Measurements from ENCODE around the gene RCOR1.
A peak's percentile ranks its signal among the peaks of the same experiment; 100 is the strongest.
"Not testable (repeated sequence)": the region's sequence is repeated elsewhere in the genome, so short reads cannot be mapped to it uniquely, and the experiment has no call there.

Gene RCOR1

GRCh38 chr14:102592763-102593060 is 263 bp downstream of the RCOR1 start:
- no peak for DNase-seq (ENCODE audit: low read depth, low spot score)

- peak; percentile 46 for DNase-seq (ENCODE audit: low read depth, low spot score)
Measured at GRCh38 chr14:102593061-102593824, 794 bp downstream of the RCOR1 start.

GRCh38 chr14:102593825-102594137 is 1.3 kb downstream of the RCOR1 start:
- DNase-seq (ENCODE audit: low read depth, low spot score) = no peak

GRCh38 chr14:102594514-102595175 is 2.2 kb downstream of the RCOR1 start:
- DNase-seq (ENCODE audit: low read depth, low spot score) = peak; percentile 46

GRCh38 chr14:102601378-102601925 is 9.0 kb downstream of the RCOR1 start:
- DNase-seq (ENCODE audit: low read depth, low spot score) = no peak

GRCh38 chr14:102602421-102603292 is 10.2 kb downstream of the RCOR1 start:
- no peak for DNase-seq (ENCODE audit: low read depth, low spot score)

GRCh38 chr14:102603293-102603907 is 11.0 kb downstream of the RCOR1 start:
- DNase-seq (ENCODE audit: low read depth, low spot score) = no peak

- DNase-seq (ENCODE audit: low read depth, low spot score) = no peak
Measured at GRCh38 chr14:102604183-102604582, 11.7 kb downstream of the RCOR1 start.

GRCh38 chr14:102605029-102605428 is 12.6 kb downstream of the RCOR1 start:
- peak; percentile 46 for DNase-seq (ENCODE audit: low read depth, low spot score)

- DNase-seq (ENCODE audit: low read depth, low spot score) = no peak
Measured at GRCh38 chr14:102606296-102606695, 13.8 kb downstream of the RCOR1 start.

- DNase-seq (ENCODE audit: low read depth, low spot score) = no peak
Measured at GRCh38 chr14:102608064-102608446, 15.6 kb downstream of the RCOR1 start.

- DNase-seq (ENCODE audit: low read depth, low spot score) = no peak
Measured at GRCh38 chr14:102610968-102611811, 18.7 kb downstream of the RCOR1 start.

GRCh38 chr14:102616318-102616717 is 23.9 kb downstream of the RCOR1 start:
- no peak for DNase-seq (ENCODE audit: low read depth, low spot score)

GRCh38 chr14:102616799-102617198 is 24.4 kb downstream of the RCOR1 start:
- DNase-seq (ENCODE audit: low read depth, low spot score) = no peak

GRCh38 chr14:102619012-102619411 is 26.6 kb downstream of the RCOR1 start:
- DNase-seq (ENCODE audit: low read depth, low spot score) = not testable (repeated sequence)

GRCh38 chr14:102620413-102620812 is 28.0 kb downstream of the RCOR1 start:
- DNase-seq (ENCODE audit: low read depth, low spot score) = no peak

- DNase-seq (ENCODE audit: low read depth, low spot score) = no peak
Measured at GRCh38 chr14:102622262-102622885, 29.9 kb downstream of the RCOR1 start.

- DNase-seq (ENCODE audit: low read depth, low spot score) = no peak
Measured at GRCh38 chr14:102624666-102625065, 32.2 kb downstream of the RCOR1 start.

- DNase-seq (ENCODE audit: low read depth, low spot score) = no peak
Measured at GRCh38 chr14:102625564-102626296, 33.3 kb downstream of the RCOR1 start.

GRCh38 chr14:102626530-102626929 is 34.1 kb downstream of the RCOR1 start:
- DNase-seq (ENCODE audit: low read depth, low spot score) = no peak

Measured in ELF-1 (cell line).